HG03520 (cell line): ENCODE results near the gene CALM3.
"Not testable (repeated sequence)": the region's sequence is repeated elsewhere in the genome, so short reads cannot be mapped to it uniquely, and the experiment has no call there.

Source experiments
- ATAC-seq: cut with Tn5 transposase; IDR thresholded peaks from one replicate; pipeline ENCODE4 v1.9.1; 2021; ENCODE audit warnings: mild to moderate bottlenecking, moderate library complexity; ENCODE audit not compliant: unreplicated experiment

The CALM3 gene

GRCh38 chr19:46614114-46614722 lies 13.1 kb downstream of the CALM3 start:
- ATAC-seq = no peak

GRCh38 chr19:46615966-46616365 lies 14.8 kb downstream of the CALM3 start:
- ATAC-seq = no peak

DNA sequence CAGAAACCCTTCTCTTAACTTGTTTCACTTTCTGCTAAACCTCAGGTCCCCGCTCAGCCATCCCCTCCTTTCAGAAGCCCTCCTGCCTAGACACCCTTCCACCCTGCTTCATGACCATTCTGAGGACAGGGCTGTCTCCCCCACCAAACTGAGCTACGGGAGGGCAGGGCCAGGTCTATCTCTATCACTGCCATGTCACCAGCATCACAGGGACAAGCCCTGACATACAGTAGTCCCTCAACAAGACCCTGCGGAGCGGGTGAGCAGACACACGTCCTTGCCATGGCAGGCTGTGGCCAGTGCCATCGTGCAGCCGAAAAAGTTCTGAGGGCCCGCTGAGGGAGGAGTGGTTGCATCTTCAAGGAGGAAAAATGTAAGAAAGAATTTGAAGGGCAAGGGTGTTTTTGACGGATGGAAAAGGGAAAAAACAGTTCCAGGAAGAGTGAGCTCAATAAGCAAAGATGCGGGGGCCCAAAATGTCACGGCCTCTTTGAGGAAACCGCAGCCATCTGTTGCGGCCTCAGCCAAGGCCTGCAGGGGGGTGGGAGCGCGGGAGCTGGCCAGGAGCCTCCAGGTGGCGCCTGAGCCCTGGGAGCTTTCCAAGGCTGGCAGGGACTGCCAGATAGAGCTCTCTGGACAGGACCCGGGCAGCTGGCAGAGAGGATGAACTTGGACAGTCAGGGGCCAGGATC lies 15.6 kb downstream of the CALM3 start:
- no peak for ATAC-seq

- no peak for ATAC-seq
Measured at GRCh38 chr19:46617601-46618000, 16.5 kb downstream of the CALM3 start.

DNA sequence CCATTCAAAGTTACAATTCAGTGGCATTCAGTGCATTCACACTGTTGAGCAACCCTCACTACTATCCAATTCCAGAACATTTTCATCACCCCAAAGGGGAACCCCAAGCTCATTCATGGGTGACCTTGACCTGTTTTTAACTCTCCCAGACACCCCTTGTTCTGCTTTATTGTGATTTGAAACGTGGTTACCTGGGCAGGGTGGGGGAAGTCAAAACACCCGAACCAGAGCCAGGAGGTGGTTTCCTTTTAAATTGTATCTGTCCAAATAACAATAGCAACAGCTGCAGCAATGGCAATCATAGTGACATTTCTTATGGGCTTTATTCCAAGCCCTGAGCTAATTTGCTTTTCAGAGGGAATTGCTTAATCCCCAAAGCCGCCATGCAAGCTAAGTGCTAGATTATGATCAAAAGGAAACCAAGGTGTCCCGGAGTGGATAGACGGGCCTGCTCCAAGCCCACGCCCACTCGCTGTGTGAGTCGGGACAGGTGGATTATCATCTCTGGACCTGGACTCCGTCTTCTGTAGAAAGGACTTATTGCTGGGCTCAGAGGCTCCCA lies 17.6 kb downstream of the CALM3 start:
- ATAC-seq = no peak

DNA sequence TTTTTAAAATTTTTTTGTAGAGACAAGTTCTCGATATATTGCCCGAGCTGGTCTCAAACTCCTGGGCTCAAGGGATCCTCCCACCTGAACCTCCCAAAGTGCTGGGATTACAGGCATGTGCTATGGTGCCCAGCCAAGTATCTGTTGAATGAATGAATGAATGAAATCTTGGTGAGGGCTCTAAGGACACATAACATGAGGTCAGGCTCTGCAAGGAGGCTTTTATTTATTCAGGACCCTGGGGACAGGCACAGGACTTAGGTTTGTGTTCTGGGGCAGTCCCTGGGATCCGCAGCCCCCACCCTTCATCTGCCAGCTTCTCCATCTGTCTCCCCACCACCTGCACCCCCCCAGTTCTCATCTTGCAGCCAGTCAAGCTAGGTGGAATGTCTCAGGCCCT lies 19.1 kb downstream of the CALM3 start:
- no peak for ATAC-seq

DNA sequence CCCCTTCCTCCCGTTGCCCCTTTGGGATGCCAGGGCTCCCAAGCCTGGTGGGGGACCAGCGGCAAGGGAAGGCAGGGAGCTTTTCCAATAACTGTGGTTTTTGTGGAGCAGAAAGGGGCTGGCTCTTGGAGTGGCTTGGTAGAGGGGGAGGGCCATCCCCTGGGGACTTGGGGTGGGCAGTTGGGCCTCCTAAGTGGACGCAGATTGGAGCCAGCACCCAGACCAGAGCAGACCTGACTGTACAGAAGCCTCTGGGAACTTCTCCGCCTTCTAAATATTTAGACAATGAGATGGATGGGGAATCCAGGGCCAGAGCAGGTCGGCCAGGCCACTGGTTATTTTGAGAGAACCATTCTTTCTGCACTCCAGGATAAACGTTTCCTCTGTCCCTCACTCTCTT lies 19.6 kb downstream of the CALM3 start:
- no peak for ATAC-seq

DNA sequence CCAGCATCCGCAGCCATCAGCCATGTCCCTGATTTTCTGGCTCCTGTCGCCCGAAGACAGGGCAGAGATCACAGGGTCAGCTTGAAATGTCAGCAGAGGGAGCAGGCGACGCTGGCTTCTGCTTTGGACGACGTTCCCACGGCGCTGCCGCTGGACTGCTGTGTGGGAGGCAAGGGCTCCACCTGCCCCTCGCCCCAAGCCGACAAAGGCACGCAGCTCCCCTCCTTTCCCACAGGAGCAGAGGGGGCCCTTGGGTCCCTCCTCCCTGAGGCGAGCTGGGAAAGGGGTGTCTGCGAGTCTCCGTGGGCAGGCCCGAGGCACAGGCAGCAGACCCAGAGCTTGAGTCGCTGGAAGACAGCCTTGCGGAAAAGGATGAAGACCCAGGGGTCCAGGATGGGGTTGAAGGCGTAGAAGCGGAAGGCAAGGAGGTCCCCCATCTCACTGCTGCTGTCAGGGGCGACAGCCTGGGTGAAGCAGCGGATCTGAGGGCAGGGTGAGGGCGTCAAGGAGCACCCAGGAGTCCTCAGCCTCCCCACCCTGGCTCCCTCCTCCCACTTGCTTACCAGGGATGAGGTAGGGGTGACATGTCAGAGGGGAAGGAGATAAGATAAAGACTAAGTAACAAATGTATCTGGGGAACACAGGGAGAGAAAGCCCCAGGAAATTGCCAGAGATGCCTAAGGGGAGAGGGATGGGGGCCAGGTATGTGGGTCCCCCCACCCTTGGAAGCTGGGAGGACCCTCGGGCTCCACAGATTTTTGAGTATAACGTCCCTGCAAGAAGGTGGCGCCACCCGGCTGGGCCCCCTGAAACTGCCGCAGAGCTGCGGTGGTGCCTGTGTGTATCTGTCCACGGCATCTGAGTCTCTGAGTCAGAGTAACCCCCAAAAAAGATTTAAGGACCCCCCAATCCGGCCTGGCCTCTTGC lies 20.3 kb downstream of the CALM3 start:
- no peak for ATAC-seq

GRCh38 chr19:46622118-46622446 lies 21.0 kb downstream of the CALM3 start:
- ATAC-seq = no peak

DNA sequence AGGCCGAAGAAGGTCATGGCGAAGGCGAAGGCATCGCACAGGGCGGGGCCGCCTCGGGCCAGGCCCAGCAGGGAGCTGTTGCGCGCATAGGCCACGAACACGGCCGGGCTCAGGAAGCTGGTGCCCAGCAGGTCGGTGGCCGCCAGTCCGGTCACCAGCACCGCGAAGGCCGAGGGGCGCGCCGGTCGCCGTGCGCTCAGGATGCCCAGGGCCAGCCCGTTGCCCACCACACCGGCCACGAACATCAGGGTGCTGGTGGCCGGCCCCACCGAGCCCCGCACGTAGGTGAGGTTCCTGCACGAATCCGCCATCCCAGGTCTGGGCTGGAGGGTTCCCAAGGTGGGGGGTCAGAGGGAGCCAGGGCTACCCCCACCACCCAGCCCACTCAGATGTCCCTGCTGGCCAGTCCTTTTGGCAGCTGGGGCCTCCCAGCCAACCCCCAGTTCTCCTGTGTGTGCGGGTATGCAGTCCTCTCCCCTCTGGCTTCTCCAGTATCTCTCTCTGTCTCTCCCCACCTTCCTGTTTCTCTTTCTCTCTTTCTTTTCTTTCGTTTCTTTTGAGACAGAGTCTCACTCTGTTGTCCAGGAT lies 22.9 kb downstream of the CALM3 start:
- no peak for ATAC-seq

DNA sequence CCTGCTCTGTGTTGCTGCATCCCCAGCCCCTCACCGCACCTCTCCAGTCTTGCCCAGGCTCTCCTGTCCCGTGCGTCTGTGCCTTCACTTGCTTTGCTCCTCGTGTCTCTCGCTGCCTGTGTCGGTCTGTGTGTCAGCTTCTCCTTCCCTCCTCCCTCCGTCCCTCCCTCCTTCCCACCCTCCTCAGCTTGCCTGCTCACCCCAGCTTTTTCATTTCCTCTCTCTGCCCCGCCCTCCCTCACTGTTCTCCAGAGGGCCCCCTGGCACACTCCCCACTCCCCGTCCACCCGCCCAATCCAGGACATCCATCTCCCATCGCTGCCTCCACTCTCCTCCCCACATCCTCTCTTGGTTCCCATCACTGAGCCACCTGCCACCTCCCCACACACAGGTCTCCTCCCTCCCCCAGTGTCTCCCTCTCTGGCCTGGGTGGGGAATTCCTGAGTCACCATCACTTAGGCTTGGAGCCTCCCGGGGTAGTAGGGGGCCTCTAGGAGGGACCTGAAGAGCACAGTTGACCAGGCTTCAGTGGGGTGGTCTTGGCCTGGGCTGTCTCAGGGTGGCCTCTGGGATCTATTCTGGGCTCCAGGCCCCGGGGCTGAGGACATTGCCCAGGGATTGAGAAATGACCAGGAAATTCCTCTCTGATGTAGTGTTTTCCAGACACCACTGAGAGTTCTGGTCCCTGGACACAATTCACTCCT lies 24.0 kb downstream of the CALM3 start, which contains the start of gene PTGIR:
TSS of gene PTGIR (minus strand) at position 132 of the 704 bp plus-strand sequence. CDS start 864 bp downstream, outside the sequence.
- no peak for ATAC-seq

DNA sequence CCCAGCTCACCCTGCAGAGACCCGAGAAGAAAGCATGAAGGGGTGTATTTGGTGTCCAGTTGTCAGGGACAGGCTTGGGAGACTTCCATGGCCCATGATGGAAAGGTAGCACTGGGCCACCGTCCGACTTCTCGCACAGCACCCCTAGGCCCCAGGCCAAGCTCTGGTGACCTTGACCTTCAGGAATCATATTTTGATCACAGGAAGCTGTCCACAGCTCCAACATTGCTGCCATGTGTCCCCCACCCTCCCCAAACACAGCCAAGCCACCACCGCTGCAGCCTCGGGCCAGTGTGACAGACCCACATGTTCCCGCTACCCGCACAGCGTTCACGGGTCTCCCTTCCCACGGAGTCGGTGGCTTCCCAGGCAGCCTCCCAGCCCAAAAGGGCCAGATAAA lies 24.6 kb downstream of the CALM3 start:
- no peak for ATAC-seq

DNA sequence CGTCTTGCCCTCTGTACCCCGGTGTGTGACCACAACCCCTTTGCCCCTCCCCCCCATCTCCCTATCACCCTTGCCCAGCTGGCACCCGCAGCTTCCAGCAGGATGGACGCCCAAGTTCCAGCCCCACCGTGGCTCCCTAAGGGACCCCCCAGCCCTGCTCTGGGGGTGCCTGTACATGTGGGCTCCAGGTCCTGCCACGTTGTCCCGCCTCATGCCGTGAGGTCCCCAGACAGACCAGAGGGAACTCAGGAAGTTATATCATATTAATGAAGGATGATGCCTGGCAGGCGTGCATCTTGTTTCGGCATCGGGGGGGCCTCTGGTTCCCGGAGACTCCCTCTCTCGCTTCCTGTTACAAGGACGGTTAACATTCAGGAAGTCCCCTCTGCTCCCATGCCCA lies 25.3 kb downstream of the CALM3 start:
- ATAC-seq = no peak

DNA sequence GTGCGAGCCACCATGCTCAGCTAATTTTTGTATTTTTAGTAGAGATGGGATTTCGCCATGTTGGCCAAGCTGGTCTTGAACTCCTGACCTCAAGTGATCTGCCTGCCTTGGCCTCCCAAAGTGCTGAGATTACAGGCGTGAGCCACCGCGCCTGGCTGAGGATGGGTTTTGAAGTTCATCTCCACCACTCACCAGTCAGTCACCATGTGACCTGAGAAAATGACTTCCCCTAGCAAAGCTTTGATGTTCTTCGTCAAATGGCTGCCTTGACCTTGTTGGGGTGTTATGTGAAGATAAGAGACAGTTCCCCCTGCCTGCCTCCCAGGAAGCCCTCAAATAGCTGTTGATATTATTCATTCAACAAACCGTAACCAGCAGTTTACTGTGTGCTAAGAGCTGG lies 27.8 kb downstream of the CALM3 start:
- not testable (repeated sequence) for ATAC-seq

DNA sequence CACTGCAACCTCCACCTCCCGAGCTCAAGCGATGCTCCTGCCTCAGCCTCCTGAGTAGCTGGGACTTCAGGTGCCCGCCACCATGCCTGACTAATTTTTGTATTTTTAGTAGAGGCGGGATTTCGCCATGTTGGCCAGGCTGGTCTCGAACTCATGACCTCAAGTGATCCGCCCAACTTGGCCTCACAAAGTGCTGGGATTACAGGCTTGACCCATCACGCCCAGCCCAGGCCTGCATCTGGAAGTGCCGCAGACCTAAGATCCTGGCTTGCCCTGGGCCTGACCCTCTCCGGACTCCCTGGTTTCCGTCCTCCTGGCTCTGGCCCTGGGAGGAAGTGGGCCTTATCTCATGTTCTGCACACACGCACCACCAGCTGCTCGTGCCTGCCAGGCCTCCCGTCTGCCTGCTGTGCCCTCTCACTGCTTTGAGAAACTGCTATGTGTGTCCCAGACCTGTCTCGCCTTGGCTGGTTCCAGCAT lies 28.5 kb downstream of the CALM3 start:
- no peak for ATAC-seq

DNA sequence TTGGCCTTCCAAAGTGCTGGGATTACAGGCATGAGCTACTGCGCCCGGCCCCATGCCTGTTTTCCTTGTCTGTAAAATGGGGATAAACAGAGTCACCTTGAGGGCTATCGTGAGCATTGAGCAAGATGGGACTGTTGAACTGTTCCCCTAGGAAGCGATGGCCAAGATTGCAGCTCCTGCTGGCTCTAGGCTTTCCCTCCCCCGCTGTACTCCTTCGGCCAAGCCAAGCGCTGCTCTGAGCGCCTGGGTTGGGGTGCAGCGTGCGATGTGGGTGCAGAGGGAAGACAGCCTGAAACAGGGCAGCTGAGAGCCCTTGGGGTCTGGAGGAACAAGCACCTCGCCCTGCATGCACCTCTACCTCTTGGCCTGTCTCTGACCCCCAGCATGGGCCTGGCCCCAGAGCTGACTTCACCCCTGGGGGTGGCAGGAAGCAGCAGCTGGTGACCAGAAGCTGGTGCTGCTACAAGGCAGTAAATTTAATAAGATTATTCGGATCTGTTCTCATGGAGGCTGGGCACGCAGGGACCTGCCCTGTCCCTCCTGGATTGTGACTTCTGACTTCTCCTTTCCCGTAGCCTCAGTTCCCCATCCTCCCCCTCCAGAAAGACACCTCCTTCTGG lies 29.6 kb downstream of the CALM3 start:
- no peak for ATAC-seq

GRCh38 chr19:46631481-46631880 lies 30.4 kb downstream of the CALM3 start:
- ATAC-seq = no peak

- ATAC-seq = no peak
Measured at GRCh38 chr19:46633130-46633529, 32.0 kb downstream of the CALM3 start.

DNA sequence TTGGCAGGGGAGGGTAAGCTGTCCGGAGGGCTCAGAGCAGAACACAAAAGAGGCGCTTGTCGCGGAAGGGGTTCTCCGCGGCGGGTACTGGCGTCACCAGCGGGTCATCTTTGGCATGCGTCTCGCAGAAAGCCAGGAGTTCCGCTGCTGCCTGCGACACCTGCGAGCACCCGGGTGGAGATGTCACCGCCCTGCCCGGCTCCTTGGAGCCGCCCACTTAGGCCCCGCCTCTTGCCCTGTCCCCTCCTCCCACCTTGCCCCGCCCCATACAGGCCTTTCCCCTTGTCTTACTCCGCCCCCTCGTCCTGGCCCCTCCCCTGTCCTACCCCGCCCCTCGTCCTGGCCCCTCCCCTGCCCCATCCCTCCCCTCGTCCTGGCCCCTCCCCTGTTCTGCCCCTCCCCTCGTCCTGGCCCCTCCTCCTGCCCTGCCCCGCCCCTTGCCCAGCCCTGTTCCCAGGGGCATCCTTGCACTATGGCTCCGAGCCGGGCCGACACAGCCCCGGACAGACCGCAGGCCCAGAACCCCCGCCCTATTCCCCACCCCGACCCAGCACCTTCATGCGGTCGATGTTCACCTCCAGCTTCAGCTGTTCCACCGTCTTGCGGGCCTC lies 33.0 kb downstream of the CALM3 start:
- no peak for ATAC-seq
